Karpas-422 (cell line): ENCODE results near the gene HMMR. TPM values are rescaled to one million over a fixed set of nuclear protein-coding genes. Genes with fewer than 3 reads are reported as not detected.
"Not testable (repeated sequence)": the region's sequence is repeated elsewhere in the genome, so short reads cannot be mapped to it uniquely, and the experiment has no call there.

Experiments
- DNase-seq: peaks from one replicate; pipeline ENCODE4 v3.0.0-alpha.2; 2015
- H2AFZ ChIP-seq: fragments of 200-600 bp; sonication (generic); 2 replicates; pipeline ENCODE4 v1.6.1; 2014; ENCODE audit warnings: antibody characterized with exemption, low read length, mixed read lengths
- H3K27ac ChIP-seq: fragments of 200-600 bp; sonication (generic); 2 replicates; pipeline ENCODE4 v1.5.1; 2014; ENCODE audit warnings: mild to moderate bottlenecking, low read length, moderate library complexity
- H3K27me3 ChIP-seq: fragments of 200-600 bp; sonication (generic); 2 replicates; pipeline ENCODE4 v1.6.1; 2014; ENCODE audit warnings: low read length, mixed read lengths
- H3K36me3 ChIP-seq: fragments of 200-600 bp; sonication (generic); 2 replicates; pipeline ENCODE4 v1.6.1; 2014; ENCODE audit warnings: low read length, mixed read lengths; ENCODE audit not compliant: insufficient read depth
- H3K4me1 ChIP-seq: fragments of 200-600 bp; sonication (generic); 2 replicates; pipeline ENCODE4 v1.6.1; 2014; ENCODE audit warnings: mild to moderate bottlenecking, low read length, mixed read lengths
- H3K4me2 ChIP-seq: fragments of 200-600 bp; sonication (generic); 2 replicates; pipeline ENCODE4 v1.6.1; 2014; ENCODE audit warnings: low read length, low read depth, mild to moderate bottlenecking; ENCODE audit not compliant: poor library complexity, severe bottlenecking
- H3K4me3 ChIP-seq: fragments of 200-600 bp; sonication (generic); 2 replicates; pipeline ENCODE4 v1.5.1; 2014; ENCODE audit warnings: mild to moderate bottlenecking, antibody characterized with exemption, low read length, mixed read lengths
- H3K79me2 ChIP-seq: fragments of 200-600 bp; sonication (generic); 2 replicates; pipeline ENCODE4 v1.6.1; 2014; ENCODE audit warnings: mild to moderate bottlenecking, low read length, mixed read lengths
- H3K9ac ChIP-seq: fragments of 200-600 bp; sonication (generic); 2 replicates; pipeline ENCODE4 v1.6.0; 2014; ENCODE audit warnings: low read length
- H3K9me2 ChIP-seq: fragments of 200-600 bp; sonication (generic), shearing (Covaris generic); replicated peaks from 2 replicates; pipeline ENCODE4 v1.6.0; 2014; ENCODE audit warnings: mild to moderate bottlenecking, low read length, moderate library complexity; ENCODE audit not compliant: insufficient read depth
- H3K9me3 ChIP-seq: fragments of 300-700, 200-600 bp; sonication (generic); 2 replicates; pipeline ENCODE4 v1.6.1; 2014; ENCODE audit warnings: low read length, mixed read lengths
- H4K20me1 ChIP-seq: fragments of 200-600 bp; sonication (generic); 2 replicates; pipeline ENCODE4 v1.6.1; 2014; ENCODE audit warnings: mild to moderate bottlenecking, antibody characterized with exemption, low read length, low read depth; ENCODE audit not compliant: insufficient read depth
- small RNA-seq: library from RNA; depleted of rRNA; stranded (forward); fragments of <200 nt; gene quantifications from one replicate; pipeline ENCODE3, GENCODE V24; 2014
- total RNA-seq: library from RNA; depleted of rRNA; stranded (reverse); fragments of >200 nt; shearing (Covaris generic); gene quantifications from 2 replicates; pipeline ENCODE4 v1.2.3, GENCODE V29; 2014; ENCODE audit warnings: low replicate concordance; rRNA removed

Gene HMMR
- total RNA-seq, 1 experiment from 2014 or later: 80.5 TPM

GRCh38 chr5:163536442-163536841, 76.0 kb downstream of the HMMR start:
- not testable (repeated sequence) for H3K9ac ChIP-seq, H3K9me2 ChIP-seq, H3K9me3 ChIP-seq, H3K79me2 ChIP-seq, H3K4me3 ChIP-seq, H3K4me2 ChIP-seq, H3K36me3 ChIP-seq, H3K27ac ChIP-seq, H2AFZ ChIP-seq, H4K20me1 ChIP-seq, H3K27me3 ChIP-seq, DNase-seq
- peaks cover 29% of the 10 kb centered on the region for H3K4me1 ChIP-seq

GRCh38 chr5:163540696-163541095, 80.3 kb downstream of the HMMR start:
- H4K20me1 ChIP-seq: 0 out of 2 replicates have a peak, but pooled peaks cover 4% of the 10 kb centered on the region
- no peak for DNase-seq
- no peak overlapping the region for H3K27ac ChIP-seq
- H3K27me3 ChIP-seq: no peaks in the 10 kb centered on the region
- H3K4me3 ChIP-seq: no peak overlapping the region
- H3K79me2 ChIP-seq: no peaks in the 10 kb centered on the region
- H3K4me2 ChIP-seq: no peak overlapping the region
- H3K4me1 ChIP-seq: peaks cover 11% of the 10 kb centered on the region
- no peaks in the 10 kb centered on the region for H3K36me3 ChIP-seq
- no peak overlapping the region for H2AFZ ChIP-seq
- H3K9me3 ChIP-seq: no peaks in the 10 kb centered on the region
- H3K9me2 ChIP-seq: no peaks in the 10 kb centered on the region
- no peak overlapping the region for H3K9ac ChIP-seq

Small RNA genes lying within 50 kb of the gene (small RNA-seq; reads per million reads assigned to genes)
- not detected for gene AC008723.1

Other genes with a start within 250 kb of the HMMR start
- 109 and 270 TPM in 2 replicates for gene CCNG1, start 23.0 kb upstream of the HMMR start, total RNA-seq
- 15.5 and 29.4 TPM in 2 replicates for gene NUDCD2, start 530 bp upstream of the HMMR start, total RNA-seq
- 47.6 and 72.5 TPM in 2 replicates for gene MAT2B, start 45.0 kb downstream of the HMMR start, total RNA-seq